Endothelial cell of umbilical vein (primary cell): ENCODE results near the gene ASGR2. TPM values are rescaled to one million over a fixed set of nuclear protein-coding genes. Genes with fewer than 3 reads are reported as not detected.

Experiments
- BruUV-seq: library from RNA; stranded (reverse); fragments of 400-500 nt; replicated peaks from 2 replicates; lab custom pipeline; 2021; lab: Mats Ljungman, UMichigan
- CTCF ChIA-PET: fragments of 300-600, 350-600 bp; sonication (Branson Sonifier 250); formaldehyde crosslinking; loops from one replicate; lab custom pipeline; 2021; ENCODE audit warnings: antibody characterized with exemption, inconsistent platforms; lab: Charles Lee
- POLR2A ChIA-PET: fragments of 300-600, 350-600 bp; sonication (Branson Sonifier 250); formaldehyde crosslinking; loops from one replicate; lab custom pipeline; 2021; ENCODE audit warnings: antibody characterized with exemption, inconsistent platforms; lab: Charles Lee
- DNase-seq: peaks from one replicate; pipeline ENCODE4 v3.0.0-alpha.2; 2011; ENCODE audit warnings: low read depth, low spot score
- FAIRE-seq: peaks from 2 replicates; lab custom pipeline; 2011; peaks lifted over from hg19 to GRCh38; lab: Jason Lieb, UNC
- H2AFZ ChIP-seq: 2 replicates; pipeline ENCODE4 v1.6.0; 2012; ENCODE audit warnings: low read depth, low read length, control low read depth, inconsistent platforms
- H3K27ac ChIP-seq: 2 replicates; pipeline ENCODE4 v1.5.1; 2011; ENCODE audit warnings: low read depth, mild to moderate bottlenecking, control low read depth, low read length, moderate library complexity; ENCODE audit not compliant: insufficient read depth
- H3K27me3 ChIP-seq, 2 experiments: 2 replicates each; pipeline versions ENCODE4 v1.6.0 to v1.6.1; 2011; ENCODE audit warnings: low read length in 2 of 2, mixed read lengths in 1 of 2; ENCODE audit not compliant: control insufficient read depth in 2 of 2, insufficient read depth in 2 of 2
- H3K36me3 ChIP-seq, 2 experiments: 2 replicates in 1 of 2; 3 replicates in 1 of 2; pipeline ENCODE4 v1.5.1; 2011; ENCODE audit warnings: low read length in 2 of 2, mild to moderate bottlenecking in 1 of 2, moderate library complexity in 1 of 2; ENCODE audit not compliant: control insufficient read depth in 2 of 2, insufficient read depth in 2 of 2; ENCODE audit errors: extremely low read depth in 1 of 2
- H3K4me1 ChIP-seq: 3 replicates; pipeline ENCODE4 v1.5.1; 2011; ENCODE audit warnings: mild to moderate bottlenecking, low read length; ENCODE audit not compliant: control insufficient read depth, insufficient read depth; ENCODE audit errors: extremely low read depth
- H3K4me2 ChIP-seq: 2 replicates; pipeline ENCODE4 v1.6.1; 2011; ENCODE audit warnings: low read length, control low read depth, mixed read lengths; ENCODE audit not compliant: insufficient read depth
- H3K4me3 ChIP-seq, 3 experiments: fragments of 200-600 bp in 1 of 3; sonication (generic), shearing (Covaris generic) in 1 of 3; replicated peaks in 1 of 3; 2 replicates each; pipeline ENCODE4 v1.5.1; 2011 to 2016; ENCODE audit warnings: control low read depth in 3 of 3, low read length in 3 of 3, mild to moderate bottlenecking in 2 of 3, inconsistent platforms in 1 of 3, low read depth in 1 of 3, moderate library complexity in 1 of 3; ENCODE audit not compliant: insufficient read depth in 1 of 3
- H3K79me2 ChIP-seq: 2 replicates; pipeline ENCODE4 v1.6.0; 2012; ENCODE audit warnings: low read length, inconsistent platforms; ENCODE audit not compliant: control insufficient read depth, insufficient read depth
- H3K9ac ChIP-seq: replicated peaks from 2 replicates; pipeline ENCODE3; 2011; ENCODE audit warnings: low read length, control low read depth; ENCODE audit not compliant: insufficient read depth; ENCODE audit errors: extremely low read depth
- H3K9me1 ChIP-seq: replicated peaks from 3 replicates; pipeline ENCODE4 v1.6.0; 2011; ENCODE audit warnings: mild to moderate bottlenecking, low read length; ENCODE audit not compliant: control insufficient read depth, insufficient read depth; ENCODE audit errors: extremely low read depth
- H3K9me3 ChIP-seq: replicated peaks from 2 replicates; pipeline ENCODE4 v1.5.1; 2012; ENCODE audit warnings: low read length, inconsistent platforms; ENCODE audit not compliant: control insufficient read depth, insufficient read depth
- H4K20me1 ChIP-seq: replicated peaks from 2 replicates; pipeline ENCODE3; 2011; ENCODE audit warnings: mild to moderate bottlenecking, low read length; ENCODE audit not compliant: control insufficient read depth, insufficient read depth; ENCODE audit errors: extremely low read depth
- CTCF ChIP-seq, 2 donors: IDR thresholded peaks; 1 replicate in 1 of 2; 2 replicates in 1 of 2; pipeline ENCODE4 v1.5.1; 2011; ENCODE audit warnings: low read length in 2 of 2, mild to moderate bottlenecking in 2 of 2, moderate library complexity in 2 of 2, control low read depth in 1 of 2, inconsistent platforms in 1 of 2, low read depth in 1 of 2; ENCODE audit not compliant: insufficient read depth in 1 of 2; ENCODE audit errors: extremely low read depth in 1 of 2
- EZH2 ChIP-seq: IDR thresholded peaks from 2 replicates; pipeline ENCODE4 v1.6.1; 2012; ENCODE audit warnings: borderline replicate concordance, low read depth, mild to moderate bottlenecking, moderate library complexity, low read length, inconsistent platforms; ENCODE audit not compliant: severe bottlenecking
- FOS ChIP-seq: IDR thresholded peaks from 2 replicates; pipeline ENCODE4 v1.6.1; 2011; ENCODE audit warnings: mild to moderate bottlenecking, low read length, moderate library complexity, borderline replicate concordance; ENCODE audit not compliant: insufficient read depth
- GATA2 ChIP-seq: IDR thresholded peaks from 2 replicates; pipeline ENCODE4 v1.7.0; 2011; ENCODE audit warnings: low read depth, mild to moderate bottlenecking, moderate library complexity, mixed read lengths, low read length; ENCODE audit not compliant: insufficient read length, insufficient read depth
- JUN ChIP-seq: IDR thresholded peaks from 2 replicates; pipeline ENCODE4 v1.6.1; 2011; ENCODE audit warnings: borderline replicate concordance, low read depth; ENCODE audit not compliant: insufficient read length, insufficient read depth
- MAX ChIP-seq: IDR thresholded peaks from 2 replicates; pipeline ENCODE4 v1.6.1; 2011; ENCODE audit not compliant: insufficient read depth, insufficient read length
- MYC ChIP-seq: IDR thresholded peaks from one replicate; pipeline ENCODE4 v1.6.1; 2011; ENCODE audit warnings: mild to moderate bottlenecking, low read depth, low read length
- POLR2A ChIP-seq: IDR thresholded peaks from 2 replicates; pipeline ENCODE4 v1.6.1; 2012; ENCODE audit warnings: low read depth, mild to moderate bottlenecking, control low read depth, low read length
- POLR2AphosphoS5 ChIP-seq: IDR thresholded peaks from 2 replicates; pipeline ENCODE4 v1.6.1; 2012; ENCODE audit warnings: low read depth, mild to moderate bottlenecking, control low read depth, low read length, moderate library complexity; ENCODE audit not compliant: insufficient read depth
- dilution Hi-C: fragments of 300-500 bp; cut with MboI; formaldehyde crosslinking; loops from one replicate; pipeline ENCODE4 v1.15.0; 2019; ENCODE audit warnings: low sequenced_read_pairs; ENCODE audit not compliant: extremely low pct_ligation_motif_present
- intact Hi-C: fragments of 100-400 bp; cut with micrococcal nuclease; formaldehyde crosslinking; loops from one replicate; pipeline ENCODE4 v1.10.0; 2022
- polyA plus RNA-seq, 4 experiments: library from polyadenylated mRNA; depleted of rRNA in 3 of 4; stranded (reverse) in 3 of 4; unstranded in 1 of 4; fragments of >200 nt; gene quantifications; 2 replicates each; pipeline versions ENCODE4 v1.2.1 to v1.2.3, GENCODE V29; 2011 to 2012; ENCODE audit warnings: missing spikeins in 1 of 4
- total RNA-seq: library from RNA; stranded (reverse); gene quantifications from 2 replicates; pipeline ENCODE4 v1.2.3, GENCODE V29; 2021

Gene ASGR2
- total and polyA plus RNA-seq, 2 donors (not counting 3 experiments of a cell fraction or from before 2014, with no cell fraction given): not detected

GRCh38 chr17:7144213-7144612 is 29.6 kb upstream of the ASGR2 start:
- no peaks in the 10 kb centered on the region for H4K20me1 ChIP-seq
- no peak overlapping the region for H3K9ac ChIP-seq
- no peak overlapping the region for H3K27ac ChIP-seq
- peaks cover 0 to 6% of the 10 kb centered on the region in 2 experiments for H3K27me3 ChIP-seq
- no peak for TF ChIP-seq MYC
- no peak for TF ChIP-seq EZH2
- TF ChIP-seq MAX: no peak
- no peak for TF ChIP-seq JUN
- TF ChIP-seq CTCF (IDR thresholded peaks at IDR 0.05; ENCODE audit: extremely low read depth in 1 of 2, insufficient read depth in 1 of 2, low read depth in 1 of 2, low read length in 2 of 2): no peak
- no peak for TF ChIP-seq POLR2A
- no peak for TF ChIP-seq FOS
- TF ChIP-seq GATA2: no peak
- no peak for TF ChIP-seq POLR2AphosphoS5
- BruUV-seq: no TSS peak
- FAIRE-seq: no peak
- CTCF ChIA-PET: no interaction called here
- POLR2A ChIA-PET: no interaction called here
- H3K9me1 ChIP-seq: no peaks in the 10 kb centered on the region
- H3K36me3 ChIP-seq: no peaks in the 10 kb centered on the region
- intact Hi-C loops (no loop called here), dilution Hi-C loops (no loop called here)
- H3K4me3 ChIP-seq: no peak overlapping the region
- no peak overlapping the region for H2AFZ ChIP-seq
- H3K9me3 ChIP-seq: no peaks in the 10 kb centered on the region
- DNase-seq: no peak
- H3K4me1 ChIP-seq: peaks cover 4% of the 10 kb centered on the region
- no peak overlapping the region for H3K4me2 ChIP-seq
- no peaks in the 10 kb centered on the region for H3K79me2 ChIP-seq
